GM23338 (cell line): ENCODE measurements around the gene SORBS2. TPM values are rescaled to one million over a fixed set of nuclear protein-coding genes. Genes with fewer than 3 reads are reported as not detected.
A peak's percentile ranks its signal among the peaks of the same experiment; 100 is the strongest.

Experiments used
- ATAC-seq: fragments of 200-7000 bp; cut with Tn5 transposase; 3 replicates; pipeline ENCODE4 v1.9.1; 2020
- DNase-seq: peaks from one replicate; pipeline ENCODE4 v3.0.0-alpha.2; 2015; ENCODE audit warnings: low spot score
- H2AFZ ChIP-seq: fragments of 200-600 bp; sonication (generic); 2 replicates; pipeline ENCODE4 v1.8.0; 2016; ENCODE audit warnings: antibody characterized with exemption, mild to moderate bottlenecking, moderate library complexity
- H3F3A ChIP-seq: fragments of 200-600 bp; sonication (generic); replicated peaks from 2 replicates; pipeline ENCODE4 v1.8.0; 2017; ENCODE audit warnings: antibody characterized with exemption, mixed run types, low read depth
- H3K27ac ChIP-seq: fragments of 200-600 bp; sonication (generic); 2 replicates; pipeline ENCODE4 v1.6.1; 2016; ENCODE audit warnings: low read depth
- H3K27me3 ChIP-seq: fragments of 200-600 bp; sonication (generic); 2 replicates; pipeline ENCODE4 v1.8.0; 2016; ENCODE audit warnings: mild to moderate bottlenecking, mixed run types, moderate library complexity; ENCODE audit not compliant: insufficient read depth
- H3K36me3 ChIP-seq: fragments of 200-600 bp; sonication (generic); 2 replicates; pipeline ENCODE4 v1.8.0; 2016; ENCODE audit warnings: mild to moderate bottlenecking; ENCODE audit not compliant: insufficient read depth
- H3K4me1 ChIP-seq: fragments of 200-600 bp; sonication (generic); 2 replicates; pipeline ENCODE4 v1.8.0; 2016; ENCODE audit warnings: mild to moderate bottlenecking, moderate library complexity; ENCODE audit not compliant: insufficient read depth
- H3K4me2 ChIP-seq: fragments of 200-600 bp; sonication (generic); 2 replicates; pipeline ENCODE4 v1.7.1; 2017; ENCODE audit warnings: mixed run types
- H3K4me3 ChIP-seq: fragments of 200-600 bp; sonication (generic); 2 replicates; pipeline ENCODE4 v1.6.1; 2016; ENCODE audit warnings: mixed run types
- H3K79me2 ChIP-seq: fragments of 200-600 bp; sonication (generic); replicated peaks from 2 replicates; pipeline ENCODE4 v1.8.0; 2017; ENCODE audit warnings: mild to moderate bottlenecking; ENCODE audit not compliant: insufficient read depth
- H3K9me2 ChIP-seq: fragments of 200-600 bp; sonication (generic); 2 replicates; pipeline ENCODE4 v1.8.0; 2017; ENCODE audit not compliant: insufficient read depth
- H4K20me1 ChIP-seq: fragments of 200-600 bp; sonication (generic); replicated peaks from 2 replicates; pipeline ENCODE4 v1.8.0; 2017; ENCODE audit warnings: mild to moderate bottlenecking; ENCODE audit not compliant: insufficient read depth
- H3K27ac Mint-ChIP-seq: 2 replicates; pipeline ENCODE4 v1.8.0; 2020; ENCODE audit warnings: inconsistent platforms, mild to moderate bottlenecking, moderate library complexity, mixed read lengths
- H3K27me3 Mint-ChIP-seq: 3 replicates; pipeline ENCODE4 v1.8.0; 2022; ENCODE audit warnings: low read depth, mild to moderate bottlenecking, moderate library complexity, mixed read lengths, inconsistent platforms; ENCODE audit not compliant: insufficient read depth, poor library complexity
- H3K36me3 Mint-ChIP-seq: 3 replicates; pipeline ENCODE4 v1.8.0; 2021; ENCODE audit warnings: low read depth, mild to moderate bottlenecking, inconsistent platforms, moderate library complexity, mixed read lengths
- H3K4me1 Mint-ChIP-seq: 3 replicates; pipeline ENCODE4 v1.8.0; 2020; ENCODE audit warnings: mild to moderate bottlenecking, inconsistent platforms, mixed read lengths
- H3K4me3 Mint-ChIP-seq: 3 replicates; pipeline ENCODE4 v1.8.0; 2021; ENCODE audit warnings: moderate library complexity, mild to moderate bottlenecking, inconsistent platforms, mixed read lengths
- H3K9me3 Mint-ChIP-seq: 3 replicates; pipeline ENCODE4 v1.8.0; 2020; ENCODE audit warnings: moderate library complexity, mild to moderate bottlenecking, inconsistent platforms, mixed read lengths
- CREB1 ChIP-seq: fragments of 250-450 bp; sonication (Bioruptor Pico); IDR thresholded peaks from 2 replicates; pipeline ENCODE4 v1.5.0; 2020; ENCODE audit warnings: low read depth, mild to moderate bottlenecking, moderate library complexity
- EZH2 ChIP-seq: fragments of 200-600 bp; sonication (generic); IDR thresholded peaks from one replicate; pipeline ENCODE4 v1.8.0; 2017; ENCODE audit warnings: antibody characterized with exemption, mild to moderate bottlenecking, low read depth; ENCODE audit not compliant: unreplicated experiment
- JUNB ChIP-seq: IDR thresholded peaks from one replicate; pipeline ENCODE4 v1.6.1; 2016; ENCODE audit warnings: antibody characterized with exemption; ENCODE audit not compliant: unreplicated experiment
- NANOG ChIP-seq: IDR thresholded peaks from 2 replicates; pipeline ENCODE4 v1.6.1; 2016; ENCODE audit warnings: antibody characterized with exemption, borderline replicate concordance
- POLR2AphosphoS5 ChIP-seq: IDR thresholded peaks from 2 replicates; pipeline ENCODE4 v1.6.1; 2016; ENCODE audit warnings: antibody characterized with exemption, low read depth
- STAT1 ChIP-seq: IDR thresholded peaks from one replicate; pipeline ENCODE4 v1.6.1; 2016; ENCODE audit warnings: antibody characterized with exemption; ENCODE audit not compliant: unreplicated experiment
- polyA plus RNA-seq: library from polyadenylated mRNA; unstranded; fragments of >200 nt; fragmentation: Nextera tagmentation; extraction: Ambion mirVana; gene quantifications from 2 replicates; pipeline ENCODE4 v1.2.1, GENCODE V29; 2016
- small RNA-seq: library from RNA; depleted of rRNA; stranded (forward); fragments of <200 nt; gene quantifications from one replicate; pipeline ENCODE3, GENCODE V24; 2014; ENCODE audit warnings: low replicate concordance
- total RNA-seq: library from RNA; depleted of rRNA; stranded (reverse); fragments of >200 nt; shearing (Covaris generic); gene quantifications from 2 replicates; pipeline ENCODE4 v1.2.3, GENCODE V29; 2014
- TF ChIP-seq, protein P1 (sequence below): IDR thresholded peaks from 2 replicates; pipeline ENCODE4 v1.6.1; 2016; ENCODE audit warnings: antibody characterized with exemption

Gene SORBS2
- total and polyA plus RNA-seq, 2 experiments from 2014 or later, result 17.8 to 27.6 TPM

DNA sequence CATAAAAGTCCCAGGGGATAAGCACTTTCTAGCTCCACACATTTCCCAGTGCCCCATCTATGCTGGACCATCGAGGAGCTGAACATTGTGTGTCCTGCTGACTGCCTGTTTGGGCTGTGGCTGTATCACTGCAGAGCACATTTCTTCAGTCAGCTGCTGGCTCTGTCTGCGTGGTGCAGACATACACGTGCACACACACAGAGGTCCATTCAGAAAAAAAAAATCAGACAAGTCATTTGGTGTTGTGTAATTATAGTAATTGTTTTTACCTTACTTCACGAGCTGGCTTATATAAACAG is 275.6 kb downstream of the SORBS2 start:
- Histone ChIP-seq H3K9me2 (no peaks in the 10 kb centered on the region), H3K27ac (no peak overlapping the region), H2AFZ (peak overlapping the region; percentile 56; the same call in 1 of the 2 replicates), H3K4me2 (peak overlapping the region; percentile 98), H3K36me3 (no peaks in the 10 kb centered on the region), H3F3A (no peaks in the 10 kb centered on the region; the same call in 1 of the 2 replicates), H3K79me2 (no peaks in the 10 kb centered on the region), H3K4me3 (peak overlapping the region; percentile 91; the same call in 1 of the 2 replicates), H3K27me3 (peaks cover 37% of the 10 kb centered on the region), H3K4me1 (peaks cover 21% of the 10 kb centered on the region), H4K20me1 (no peaks in the 10 kb centered on the region)
- peaks cover 4% of the 10 kb centered on the region; the same call in 2 of the 3 replicates for H3K4me1 Mint-ChIP-seq
- DNase-seq (no peak), ATAC-seq (no peak)
- H3K9me3 Mint-ChIP-seq, result no peaks in the 10 kb centered on the region
- no peak overlapping the region for H3K27ac Mint-ChIP-seq
- peak overlapping the region; percentile 71; the same call in 1 of the 3 replicates for H3K4me3 Mint-ChIP-seq
- no peaks in the 10 kb centered on the region for H3K36me3 Mint-ChIP-seq
- TF ChIP-seq JUNB, result no peak
- TF ChIP-seq NANOG, result no peak
- no peak for TF ChIP-seq STAT1
- no peak for TF ChIP-seq EZH2
- TF ChIP-seq, protein P1, sequence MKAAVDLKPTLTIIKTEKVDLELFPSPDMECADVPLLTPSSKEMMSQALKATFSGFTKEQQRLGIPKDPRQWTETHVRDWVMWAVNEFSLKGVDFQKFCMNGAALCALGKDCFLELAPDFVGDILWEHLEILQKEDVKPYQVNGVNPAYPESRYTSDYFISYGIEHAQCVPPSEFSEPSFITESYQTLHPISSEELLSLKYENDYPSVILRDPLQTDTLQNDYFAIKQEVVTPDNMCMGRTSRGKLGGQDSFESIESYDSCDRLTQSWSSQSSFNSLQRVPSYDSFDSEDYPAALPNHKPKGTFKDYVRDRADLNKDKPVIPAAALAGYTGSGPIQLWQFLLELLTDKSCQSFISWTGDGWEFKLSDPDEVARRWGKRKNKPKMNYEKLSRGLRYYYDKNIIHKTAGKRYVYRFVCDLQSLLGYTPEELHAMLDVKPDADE, result no peak
- H3K27me3 Mint-ChIP-seq, result peaks cover 7% of the 10 kb centered on the region

DNA sequence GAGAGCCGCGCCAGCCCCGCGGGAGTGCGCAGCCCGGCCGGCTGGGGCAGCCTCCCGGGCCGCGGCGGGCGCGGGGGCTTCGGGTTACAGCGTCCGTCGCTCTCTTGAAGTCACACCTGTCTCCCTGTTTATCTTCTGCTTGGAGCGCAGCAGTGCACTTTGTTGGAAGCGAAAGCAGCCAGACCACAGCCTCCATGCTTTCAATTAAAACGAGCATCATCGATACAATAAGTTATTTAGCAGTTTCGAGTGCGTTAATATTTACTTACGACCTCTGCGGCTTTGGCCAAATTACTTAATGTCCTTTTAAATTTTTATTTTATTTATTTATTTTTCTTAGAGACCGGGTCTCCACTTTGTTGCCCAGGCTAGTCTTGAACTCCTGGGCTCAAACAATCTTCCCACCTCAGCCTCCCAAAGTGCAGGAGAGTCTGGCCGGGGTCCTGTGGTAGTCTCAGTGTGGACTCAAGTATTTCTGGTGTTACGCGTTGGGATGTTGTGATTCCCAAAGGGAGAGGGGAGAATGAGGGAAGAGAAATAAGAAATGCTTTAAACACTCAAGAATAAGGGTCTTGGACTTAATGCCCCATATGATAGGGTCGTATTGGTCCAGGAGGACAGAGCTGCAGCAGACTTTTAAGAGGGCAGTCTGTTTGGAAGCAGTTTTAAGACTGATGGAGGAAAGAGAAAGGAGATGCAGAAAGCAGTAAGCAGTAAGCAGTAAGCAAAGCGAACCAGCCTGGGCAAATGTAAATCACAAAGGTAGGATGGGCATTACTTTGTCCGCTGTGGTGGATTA is 276.2 kb downstream of the SORBS2 start:
- Histone ChIP-seq H3K79me2 (no peaks in the 10 kb centered on the region), H4K20me1 (no peaks in the 10 kb centered on the region), H3K9me2 (no peaks in the 10 kb centered on the region), H3F3A (no peaks in the 10 kb centered on the region; the same call in 1 of the 2 replicates), H3K27ac (no peak overlapping the region), H3K4me3 (peak overlapping the region; percentile 91), H3K36me3 (no peaks in the 10 kb centered on the region), H3K4me2 (peak overlapping the region; percentile 98), H3K27me3 (peaks cover 37% of the 10 kb centered on the region), H3K4me1 (peaks cover 21% of the 10 kb centered on the region), H2AFZ (peak overlapping the region; percentile 56; the same call in 1 of the 2 replicates)
- no peak overlapping the region for H3K27ac Mint-ChIP-seq
- peaks cover 7% of the 10 kb centered on the region for H3K27me3 Mint-ChIP-seq
- TF ChIP-seq CREB1 (CRISPR knock-in tag), result no peak
- TF ChIP-seq POLR2AphosphoS5, result 0 out of 2 replicates have a peak, but pooled peaks have one; percentile 4
- peak; percentile 83 for ATAC-seq
- H3K36me3 Mint-ChIP-seq, result no peaks in the 10 kb centered on the region
- H3K4me1 Mint-ChIP-seq, result peaks cover 4% of the 10 kb centered on the region; the same call in 2 of the 3 replicates
- H3K9me3 Mint-ChIP-seq, result no peaks in the 10 kb centered on the region
- peak; percentile 87 for DNase-seq
- H3K4me3 Mint-ChIP-seq, result peak overlapping the region; percentile 71

Small RNA genes lying within 50 kb of the gene (small RNA-seq; reads per million reads assigned to genes)
- gene RF00019, result not detected
